SK-N-SH (cell line): ENCODE results near the gene NFATC2IP. TPM values are rescaled to one million over a fixed set of nuclear protein-coding genes. Genes with fewer than 3 reads are reported as not detected.

Experiments used
- CTCF ChIA-PET: fragments of 300-600, 350-600 bp; formaldehyde crosslinking; extraction: SDS; loops from one replicate; lab custom pipeline; 2021; lab: Yijun Ruan, JAX
- POLR2A ChIA-PET: fragments of 350-600 bp; sonication (Branson Sonifier 250); formaldehyde crosslinking; extraction: SDS; loops from one replicate; lab custom pipeline; 2020; ENCODE audit warnings: antibody characterized with exemption, inconsistent platforms; lab: Yijun Ruan, JAX
- DNase-seq: peaks from one replicate; pipeline ENCODE4 v3.0.0; 2012
- H2AFZ ChIP-seq: fragments of 200-600 bp; sonication (generic); 2 replicates; pipeline ENCODE4 v1.8.1; 2016; ENCODE audit warnings: antibody characterized with exemption, mild to moderate bottlenecking, low read depth
- H3F3A ChIP-seq: fragments of 200-600 bp; sonication (generic); replicated peaks from 2 replicates; pipeline ENCODE3; 2016; ENCODE audit warnings: antibody characterized with exemption, mild to moderate bottlenecking; ENCODE audit not compliant: insufficient read depth
- H3K27ac ChIP-seq, 2 experiments: fragments of 200-500 bp in 1 of 2; fragments of 200-600 bp in 1 of 2; sonication (Bioruptor generic) in 1 of 2; sonication (generic), shearing (Covaris generic) in 1 of 2; 2 replicates each; pipeline versions ENCODE4 v1.5.1 to v1.6.1; 2014 to 2016; ENCODE audit warnings: low read depth in 2 of 2, inconsistent platforms in 1 of 2, low read length in 1 of 2, mild to moderate bottlenecking in 1 of 2, mixed read lengths in 1 of 2
- H3K27me3 ChIP-seq: fragments of 200-600 bp; sonication (generic), shearing (Covaris generic); 2 replicates; pipeline ENCODE4 v1.6.1; 2016; ENCODE audit warnings: mixed run types; ENCODE audit not compliant: insufficient read depth
- H3K36me3 ChIP-seq, 2 experiments: fragments of 200-500 bp in 1 of 2; fragments of 200-600 bp in 1 of 2; sonication (Bioruptor generic) in 1 of 2; sonication (generic) in 1 of 2; replicated peaks in 1 of 2; 2 replicates each; pipeline versions ENCODE3 to v1.5.1; 2014 to 2016; ENCODE audit warnings: low read length in 1 of 2, mild to moderate bottlenecking in 1 of 2; ENCODE audit not compliant: insufficient read depth in 2 of 2, control insufficient read depth in 1 of 2
- H3K4me1 ChIP-seq, 2 experiments: fragments of 200-500 bp in 1 of 2; fragments of 200-600 bp in 1 of 2; sonication (Bioruptor generic) in 1 of 2; sonication (generic), shearing (Covaris generic) in 1 of 2; 2 replicates each; pipeline versions ENCODE4 v1.5.1 to v1.6.1; 2014 to 2016; ENCODE audit warnings: low read depth in 1 of 2, low read length in 1 of 2, mixed run types in 1 of 2; ENCODE audit not compliant: insufficient read depth in 2 of 2, control insufficient read depth in 1 of 2
- H3K4me2 ChIP-seq: fragments of 200-600 bp; sonication (generic), shearing (Covaris generic); 2 replicates; pipeline ENCODE4 v1.6.1; 2017; ENCODE audit warnings: mixed run types
- H3K4me3 ChIP-seq, 2 experiments: fragments of 200-500 bp in 1 of 2; fragments of 200-600 bp in 1 of 2; sonication (Bioruptor generic) in 1 of 2; sonication (generic), shearing (Covaris generic) in 1 of 2; 2 replicates each; pipeline versions ENCODE4 v1.5.1 to v1.8.1; 2014 to 2016; ENCODE audit warnings: low read depth in 2 of 2, inconsistent platforms in 1 of 2, low read length in 1 of 2, mild to moderate bottlenecking in 1 of 2, mixed read lengths in 1 of 2, moderate library complexity in 1 of 2
- H3K79me2 ChIP-seq: fragments of 200-600 bp; sonication (generic); 2 replicates; pipeline ENCODE4 v1.8.1; 2017; ENCODE audit warnings: mild to moderate bottlenecking; ENCODE audit not compliant: insufficient read depth
- H3K9ac ChIP-seq: fragments of 200-600 bp; sonication (generic); 2 replicates; pipeline ENCODE4 v1.6.1; 2017; ENCODE audit warnings: mixed run types
- H3K9me2 ChIP-seq: fragments of 200-600 bp; sonication (generic); 2 replicates; pipeline ENCODE4 v1.6.1; 2017; ENCODE audit warnings: mixed run types
- H3K9me3 ChIP-seq: fragments of 200-600 bp; sonication (generic); 2 replicates; pipeline ENCODE4 v1.6.1; 2017; ENCODE audit warnings: mixed run types, mild to moderate bottlenecking, moderate library complexity
- H4K20me1 ChIP-seq: fragments of 200-600 bp; sonication (generic); 2 replicates; pipeline ENCODE4 v1.6.1; 2017; ENCODE audit warnings: mild to moderate bottlenecking, mixed run types; ENCODE audit not compliant: insufficient read depth
- CHD2 ChIP-seq: fragments of 150-350 bp; IDR thresholded peaks from 2 replicates; pipeline ENCODE4 v1.6.1; 2018; ENCODE audit warnings: low read length; ENCODE audit not compliant: partially characterized antibody
- ELF1 ChIP-seq: IDR thresholded peaks from 2 replicates; pipeline ENCODE4 v1.4.0; 2012
- EP300 ChIP-seq, 2 experiments: IDR thresholded peaks; 2 replicates each; pipeline versions ENCODE4 v1.4.0 to v1.6.1; 2012; ENCODE audit warnings: borderline replicate concordance in 1 of 2, low read depth in 1 of 2, low read length in 1 of 2
- EZH2phosphoT487 ChIP-seq: fragments of 200-600 bp; sonication (generic); IDR thresholded peaks from 2 replicates; pipeline ENCODE4 v1.6.1; 2017; ENCODE audit warnings: low read depth, mixed run types, mild to moderate bottlenecking, antibody characterized with exemption, moderate library complexity, borderline replicate concordance
- FOXM1 ChIP-seq: IDR thresholded peaks from 2 replicates; pipeline ENCODE4 v1.4.0; 2012; ENCODE audit warnings: low read depth, mild to moderate bottlenecking
- GABPA ChIP-seq: IDR thresholded peaks from 2 replicates; pipeline ENCODE4 v1.4.0; 2012; ENCODE audit warnings: low read depth, mild to moderate bottlenecking
- NRF1 ChIP-seq: IDR thresholded peaks from 2 replicates; pipeline ENCODE4 v1.6.1; 2012; ENCODE audit warnings: low read depth, mild to moderate bottlenecking, low read length
- RCOR1 ChIP-seq: fragments of 150-350 bp; IDR thresholded peaks from 2 replicates; pipeline ENCODE4 v1.6.1; 2017; ENCODE audit warnings: antibody characterized with exemption, low read length
- RFX5 ChIP-seq: IDR thresholded peaks from 2 replicates; pipeline ENCODE4 v1.6.1; 2012; ENCODE audit warnings: mild to moderate bottlenecking, improper control_type of control experiment, low read length
- TAF1 ChIP-seq: IDR thresholded peaks from 2 replicates; pipeline ENCODE4 v1.6.1; 2012; ENCODE audit warnings: low read depth, mild to moderate bottlenecking, low read length, moderate library complexity, borderline replicate concordance
- TEAD4 ChIP-seq: IDR thresholded peaks from 2 replicates; pipeline ENCODE4 v1.4.0; 2012; ENCODE audit warnings: mild to moderate bottlenecking, borderline replicate concordance; ENCODE audit not compliant: insufficient read depth
- WGBS: methylation state at CpG from one replicate; pipeline ENCODE4 v1.1.6; 2017; ENCODE audit warnings: low lambda C conversion rate; 5-methylcytosine and 5-hydroxymethylcytosine counted together
- polyA plus RNA-seq, 3 experiments: library from polyadenylated mRNA; depleted of rRNA; stranded (reverse); fragments of >200 nt; gene quantifications; 2 replicates each; pipeline ENCODE4 v1.2.3, GENCODE V29; 2012
- TF ChIP-seq, protein P1 (sequence below): IDR thresholded peaks from 2 replicates; pipeline ENCODE4 v1.6.1; 2012; ENCODE audit warnings: mild to moderate bottlenecking, low read depth, low read length, moderate library complexity
- TF ChIP-seq, protein P2 (sequence below): IDR thresholded peaks from 2 replicates; pipeline ENCODE4 v1.4.0; 2012; ENCODE audit warnings: low read depth, borderline replicate concordance
- TF ChIP-seq, protein P3 (sequence below): fragments of 150-350 bp; IDR thresholded peaks from 2 replicates; pipeline ENCODE4 v1.6.1; 2016; ENCODE audit warnings: mild to moderate bottlenecking, low read depth, low read length
- TF ChIP-seq, protein P4 (sequence below): IDR thresholded peaks from 2 replicates; pipeline ENCODE4 v1.4.0; 2012; ENCODE audit warnings: low read depth, borderline replicate concordance

Gene NFATC2IP
- polyA plus RNA-seq, 1 of the 3 experiments (the other 2 are of a cell fraction) = 41.9 TPM

DNA sequence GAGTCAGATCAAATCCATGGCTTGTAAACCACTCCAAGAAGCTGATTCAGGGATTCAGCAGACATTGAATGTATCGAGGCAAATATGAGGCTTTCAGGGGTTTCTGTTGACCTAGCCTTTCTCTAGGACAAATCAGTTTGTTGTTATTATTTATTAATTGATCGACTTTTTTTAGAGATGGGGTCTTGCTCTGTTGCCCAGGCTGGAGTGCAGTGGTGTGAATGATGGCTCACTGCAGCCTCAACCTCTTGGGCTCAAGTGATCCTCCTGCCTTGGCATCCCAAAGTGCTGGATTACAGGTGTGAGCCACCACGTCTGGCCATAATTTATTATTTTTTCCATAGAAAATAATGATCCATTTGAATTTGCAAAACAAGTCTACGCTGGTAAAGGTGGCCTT is 61.1 kb downstream of the NFATC2IP start (continued):
- TF ChIP-seq, protein P1, sequence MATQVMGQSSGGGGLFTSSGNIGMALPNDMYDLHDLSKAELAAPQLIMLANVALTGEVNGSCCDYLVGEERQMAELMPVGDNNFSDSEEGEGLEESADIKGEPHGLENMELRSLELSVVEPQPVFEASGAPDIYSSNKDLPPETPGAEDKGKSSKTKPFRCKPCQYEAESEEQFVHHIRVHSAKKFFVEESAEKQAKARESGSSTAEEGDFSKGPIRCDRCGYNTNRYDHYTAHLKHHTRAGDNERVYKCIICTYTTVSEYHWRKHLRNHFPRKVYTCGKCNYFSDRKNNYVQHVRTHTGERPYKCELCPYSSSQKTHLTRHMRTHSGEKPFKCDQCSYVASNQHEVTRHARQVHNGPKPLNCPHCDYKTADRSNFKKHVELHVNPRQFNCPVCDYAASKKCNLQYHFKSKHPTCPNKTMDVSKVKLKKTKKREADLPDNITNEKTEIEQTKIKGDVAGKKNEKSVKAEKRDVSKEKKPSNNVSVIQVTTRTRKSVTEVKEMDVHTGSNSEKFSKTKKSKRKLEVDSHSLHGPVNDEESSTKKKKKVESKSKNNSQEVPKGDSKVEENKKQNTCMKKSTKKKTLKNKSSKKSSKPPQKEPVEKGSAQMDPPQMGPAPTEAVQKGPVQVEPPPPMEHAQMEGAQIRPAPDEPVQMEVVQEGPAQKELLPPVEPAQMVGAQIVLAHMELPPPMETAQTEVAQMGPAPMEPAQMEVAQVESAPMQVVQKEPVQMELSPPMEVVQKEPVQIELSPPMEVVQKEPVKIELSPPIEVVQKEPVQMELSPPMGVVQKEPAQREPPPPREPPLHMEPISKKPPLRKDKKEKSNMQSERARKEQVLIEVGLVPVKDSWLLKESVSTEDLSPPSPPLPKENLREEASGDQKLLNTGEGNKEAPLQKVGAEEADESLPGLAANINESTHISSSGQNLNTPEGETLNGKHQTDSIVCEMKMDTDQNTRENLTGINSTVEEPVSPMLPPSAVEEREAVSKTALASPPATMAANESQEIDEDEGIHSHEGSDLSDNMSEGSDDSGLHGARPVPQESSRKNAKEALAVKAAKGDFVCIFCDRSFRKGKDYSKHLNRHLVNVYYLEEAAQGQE = no peak

DNA sequence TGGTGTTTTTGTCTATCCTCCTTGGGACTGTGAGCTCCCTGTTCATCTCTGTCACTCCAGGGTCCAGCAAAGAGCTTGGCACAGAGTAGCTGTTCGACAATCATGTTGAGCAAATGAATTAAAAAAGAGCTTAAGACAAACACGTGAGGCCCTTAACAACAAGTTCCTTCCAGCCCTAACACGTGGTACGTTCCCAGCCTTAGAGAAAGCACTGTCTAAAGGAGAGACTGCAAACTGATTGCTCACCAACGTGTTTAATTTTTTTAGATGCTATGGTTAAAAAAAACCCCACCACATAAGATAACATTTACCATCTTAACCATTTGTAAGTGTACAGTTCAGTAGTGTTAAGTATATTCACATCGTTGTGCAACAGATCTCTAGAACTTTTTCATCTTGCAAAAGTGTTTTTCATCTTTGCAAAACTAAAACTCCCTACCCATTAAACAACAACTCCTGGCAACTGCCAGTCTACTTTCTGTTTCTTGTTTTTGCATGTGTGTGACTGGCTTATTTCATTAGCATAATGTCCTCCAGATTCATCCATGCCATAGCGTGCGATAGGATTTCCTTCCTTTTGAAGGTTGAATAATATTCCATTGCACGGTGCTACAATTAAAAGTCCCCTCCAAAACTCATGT is 62.3 kb downstream of the NFATC2IP start:
- H3K36me3 ChIP-seq = no peaks in the 10 kb centered on the region
- H3K9me2 ChIP-seq = no peaks in the 10 kb centered on the region
- WGBS = 69% methylated on average over 9 of the region's 9 CpGs
- H3K79me2 ChIP-seq = no peaks in the 10 kb centered on the region
- no peak for DNase-seq
- TF ChIP-seq FOXM1 (no peak), NRF1 (no peak), ELF1 (no peak), CHD2 (no peak), TEAD4 (no peak), RCOR1 (no peak), TAF1 (no peak), RFX5 (no peak), EP300 (IDR thresholded peaks at IDR 0.05; ENCODE audit: borderline replicate concordance in 1 of 2, low read depth in 1 of 2, low read length in 1 of 2) (no peak), GABPA (no peak), EZH2phosphoT487 (no peak)
- TF ChIP-seq, protein P2, sequence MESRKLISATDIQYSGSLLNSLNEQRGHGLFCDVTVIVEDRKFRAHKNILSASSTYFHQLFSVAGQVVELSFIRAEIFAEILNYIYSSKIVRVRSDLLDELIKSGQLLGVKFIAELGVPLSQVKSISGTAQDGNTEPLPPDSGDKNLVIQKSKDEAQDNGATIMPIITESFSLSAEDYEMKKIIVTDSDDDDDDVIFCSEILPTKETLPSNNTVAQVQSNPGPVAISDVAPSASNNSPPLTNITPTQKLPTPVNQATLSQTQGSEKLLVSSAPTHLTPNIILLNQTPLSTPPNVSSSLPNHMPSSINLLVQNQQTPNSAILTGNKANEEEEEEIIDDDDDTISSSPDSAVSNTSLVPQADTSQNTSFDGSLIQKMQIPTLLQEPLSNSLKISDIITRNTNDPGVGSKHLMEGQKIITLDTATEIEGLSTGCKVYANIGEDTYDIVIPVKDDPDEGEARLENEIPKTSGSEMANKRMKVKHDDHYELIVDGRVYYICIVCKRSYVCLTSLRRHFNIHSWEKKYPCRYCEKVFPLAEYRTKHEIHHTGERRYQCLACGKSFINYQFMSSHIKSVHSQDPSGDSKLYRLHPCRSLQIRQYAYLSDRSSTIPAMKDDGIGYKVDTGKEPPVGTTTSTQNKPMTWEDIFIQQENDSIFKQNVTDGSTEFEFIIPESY = no peak
- TF ChIP-seq, protein P3, sequence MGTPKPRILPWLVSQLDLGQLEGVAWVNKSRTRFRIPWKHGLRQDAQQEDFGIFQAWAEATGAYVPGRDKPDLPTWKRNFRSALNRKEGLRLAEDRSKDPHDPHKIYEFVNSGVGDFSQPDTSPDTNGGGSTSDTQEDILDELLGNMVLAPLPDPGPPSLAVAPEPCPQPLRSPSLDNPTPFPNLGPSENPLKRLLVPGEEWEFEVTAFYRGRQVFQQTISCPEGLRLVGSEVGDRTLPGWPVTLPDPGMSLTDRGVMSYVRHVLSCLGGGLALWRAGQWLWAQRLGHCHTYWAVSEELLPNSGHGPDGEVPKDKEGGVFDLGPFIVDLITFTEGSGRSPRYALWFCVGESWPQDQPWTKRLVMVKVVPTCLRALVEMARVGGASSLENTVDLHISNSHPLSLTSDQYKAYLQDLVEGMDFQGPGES = no peak
- TF ChIP-seq, protein P1 = no peak
- TF ChIP-seq, protein P4, sequence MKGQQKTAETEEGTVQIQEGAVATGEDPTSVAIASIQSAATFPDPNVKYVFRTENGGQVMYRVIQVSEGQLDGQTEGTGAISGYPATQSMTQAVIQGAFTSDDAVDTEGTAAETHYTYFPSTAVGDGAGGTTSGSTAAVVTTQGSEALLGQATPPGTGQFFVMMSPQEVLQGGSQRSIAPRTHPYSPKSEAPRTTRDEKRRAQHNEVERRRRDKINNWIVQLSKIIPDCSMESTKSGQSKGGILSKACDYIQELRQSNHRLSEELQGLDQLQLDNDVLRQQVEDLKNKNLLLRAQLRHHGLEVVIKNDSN = no peak
- H3K9ac ChIP-seq = no peak overlapping the region
- H3K9me3 ChIP-seq = no peaks in the 10 kb centered on the region
- H3K4me1 ChIP-seq = no peaks in the 10 kb centered on the region
- no peak overlapping the region for H3K4me2 ChIP-seq
- H3K27me3 ChIP-seq = no peaks in the 10 kb centered on the region
- POLR2A ChIA-PET = no interaction called here
- H3K4me3 ChIP-seq = no peak overlapping the region
- no peak overlapping the region for H3K27ac ChIP-seq
- no peak overlapping the region for H2AFZ ChIP-seq
- H4K20me1 ChIP-seq = no peaks in the 10 kb centered on the region
- CTCF ChIA-PET = no interaction called here
- no peaks in the 10 kb centered on the region for H3F3A ChIP-seq
